Dedifferentiated amniotic fluid mesenchymal stem cell (primary cell): ENCODE results near the gene UBL3.
A peak's percentile ranks its signal among the peaks of the same experiment; 100 is the strongest.

Source experiments
- DNase-seq: peaks from one replicate; pipeline ENCODE4 v3.0.0-alpha.2; 2016; ENCODE audit errors: extremely low spot score

The UBL3 gene

DNA sequence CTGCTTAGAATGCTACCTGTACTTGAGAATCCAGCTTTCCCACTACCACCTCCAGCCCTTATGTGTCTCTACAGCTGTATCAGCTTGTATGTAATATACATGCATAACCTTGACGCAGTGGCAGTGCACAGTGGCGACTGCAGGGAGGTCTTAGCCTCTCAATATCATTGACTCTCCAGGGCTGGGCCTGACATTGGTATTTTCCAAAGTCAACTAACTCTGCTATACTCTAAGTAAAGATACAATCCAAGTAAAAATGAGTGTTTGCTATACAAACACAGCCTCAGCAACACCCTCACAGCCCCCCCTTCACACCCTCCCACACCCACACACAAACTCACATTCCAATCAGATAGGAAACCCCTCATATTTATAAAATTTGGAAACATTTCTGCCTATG, 6.7 kb upstream of the UBL3 start:
- DNase-seq = no peak

DNA sequence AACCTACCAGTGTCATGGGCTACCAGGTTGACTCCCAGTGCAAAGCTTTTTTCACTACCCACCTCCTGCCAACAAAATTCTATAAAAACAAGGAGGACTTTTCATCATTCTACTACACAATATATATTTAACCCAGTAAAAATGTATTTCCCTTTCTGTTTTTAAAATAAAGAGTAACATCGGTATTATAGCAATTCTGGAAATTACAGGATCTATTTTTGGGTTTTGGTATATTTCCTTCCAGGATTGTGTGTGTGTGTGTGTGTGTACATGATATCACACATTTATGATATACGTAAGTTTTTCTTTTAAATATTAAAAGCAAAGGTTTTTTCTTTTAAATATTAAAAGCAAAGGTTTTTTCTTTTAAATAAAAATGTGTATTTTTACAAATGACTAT, 6.0 kb upstream of the UBL3 start:
- DNase-seq = no peak

DNA sequence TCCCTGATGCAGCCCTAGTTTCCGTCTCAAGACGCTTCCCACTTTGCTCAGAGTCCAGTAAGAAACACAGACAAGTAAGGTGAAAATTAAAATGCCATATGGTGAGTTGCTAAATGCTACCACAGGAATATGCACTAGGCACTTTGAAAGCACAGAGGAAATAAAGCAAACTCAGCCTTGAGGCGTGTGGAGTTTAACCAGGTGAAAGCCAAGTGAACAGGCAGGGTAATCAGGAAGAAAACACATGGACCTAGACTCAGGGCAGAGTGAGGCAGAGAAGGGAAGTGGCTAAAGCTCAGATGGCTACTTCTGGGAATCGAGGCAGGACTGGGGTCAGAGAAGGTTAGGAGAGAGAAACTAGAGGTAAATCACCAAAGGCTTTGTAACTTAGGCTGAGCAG, 5.4 kb upstream of the UBL3 start:
- no peak for DNase-seq

DNA sequence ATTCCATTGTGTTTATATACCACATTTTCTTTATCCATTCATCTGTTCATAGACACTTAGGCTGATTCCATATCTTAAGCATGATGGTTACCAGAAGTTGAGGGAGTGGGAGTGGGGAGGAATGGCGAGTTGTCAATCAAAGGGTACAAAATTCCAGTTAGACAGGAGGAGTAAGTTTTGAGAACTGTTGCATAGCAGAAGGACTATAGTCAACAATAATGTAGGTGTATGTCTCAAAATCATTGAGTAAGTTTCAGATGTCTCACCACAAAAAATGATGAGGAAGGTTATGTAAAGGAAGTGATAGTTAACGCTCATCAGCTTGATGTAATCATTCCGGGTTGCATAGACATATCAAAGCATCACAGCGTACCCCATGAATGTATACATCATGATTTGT, 4.6 kb upstream of the UBL3 start:
- no peak for DNase-seq

DNA sequence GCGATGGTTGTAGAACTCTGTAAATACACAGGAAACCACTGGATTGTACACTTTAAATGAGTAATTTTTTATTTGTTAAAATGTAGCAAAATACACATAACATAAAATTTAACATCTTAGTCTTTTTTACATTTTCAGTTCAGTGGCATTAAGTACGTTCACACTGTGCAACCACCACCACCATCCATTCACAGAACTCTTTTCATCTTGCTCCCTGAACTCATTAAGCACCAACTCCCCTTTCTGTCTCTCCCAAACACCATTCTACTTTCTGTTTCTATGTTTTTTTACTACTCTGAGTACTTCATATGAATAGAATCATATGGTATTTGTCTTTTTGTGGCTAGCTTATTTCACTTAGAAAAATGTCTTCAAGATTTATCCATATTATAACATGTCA, 2.7 kb upstream of the UBL3 start:
- no peak for DNase-seq

DNA sequence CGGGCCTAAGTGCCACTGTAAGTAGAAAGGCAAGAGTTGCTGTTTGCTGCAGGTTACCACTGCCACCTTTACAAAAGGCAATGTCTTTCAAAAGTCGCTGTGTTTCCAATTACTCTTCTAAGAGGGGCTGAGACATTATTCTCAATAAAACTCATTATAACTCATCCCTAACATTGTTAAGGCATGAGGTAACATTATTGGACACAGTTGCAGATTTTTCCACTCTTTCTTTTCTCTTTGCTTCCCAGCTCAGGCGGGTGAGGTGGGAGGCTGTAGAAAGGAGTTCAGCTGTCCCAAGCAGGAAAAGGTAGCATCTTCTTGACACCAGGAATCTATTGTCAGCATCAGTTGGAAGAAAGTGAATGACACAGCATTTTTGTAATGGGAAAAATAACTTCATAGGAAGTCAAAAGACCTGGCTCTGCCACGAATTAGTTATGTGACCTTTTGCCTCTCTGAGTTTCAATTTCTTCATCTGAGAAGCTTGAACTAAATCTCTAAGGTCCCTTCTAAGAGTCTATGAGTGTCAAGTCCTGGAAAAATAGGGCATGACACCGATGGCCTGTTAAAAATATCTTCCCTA, 2.1 kb upstream of the UBL3 start:
- no peak for DNase-seq

DNA sequence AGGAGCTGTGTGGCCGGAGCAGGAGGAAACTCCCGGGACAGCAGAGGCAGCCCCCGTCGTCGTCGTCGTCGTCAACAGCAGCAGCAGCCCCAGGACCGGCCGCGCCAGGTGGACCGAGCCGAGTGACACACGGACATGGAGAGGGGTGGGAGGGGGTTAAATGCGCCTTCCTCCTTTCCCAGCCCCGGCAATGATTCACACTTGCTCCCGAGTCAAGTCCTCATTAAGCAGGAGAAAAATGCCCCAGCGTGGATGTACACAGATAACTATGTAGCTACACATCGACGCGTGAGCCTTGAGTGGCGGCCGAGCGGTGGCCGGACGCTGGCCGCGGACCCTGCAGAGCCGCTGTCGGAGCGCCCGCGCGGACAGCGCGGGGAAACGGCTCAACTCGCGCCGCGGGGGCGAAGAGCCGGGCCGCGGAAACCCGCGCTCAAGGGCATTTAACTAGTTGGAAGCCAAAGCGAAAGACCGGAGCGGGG, 645 bp downstream of the UBL3 start:
- peak; percentile 47 for DNase-seq

DNA sequence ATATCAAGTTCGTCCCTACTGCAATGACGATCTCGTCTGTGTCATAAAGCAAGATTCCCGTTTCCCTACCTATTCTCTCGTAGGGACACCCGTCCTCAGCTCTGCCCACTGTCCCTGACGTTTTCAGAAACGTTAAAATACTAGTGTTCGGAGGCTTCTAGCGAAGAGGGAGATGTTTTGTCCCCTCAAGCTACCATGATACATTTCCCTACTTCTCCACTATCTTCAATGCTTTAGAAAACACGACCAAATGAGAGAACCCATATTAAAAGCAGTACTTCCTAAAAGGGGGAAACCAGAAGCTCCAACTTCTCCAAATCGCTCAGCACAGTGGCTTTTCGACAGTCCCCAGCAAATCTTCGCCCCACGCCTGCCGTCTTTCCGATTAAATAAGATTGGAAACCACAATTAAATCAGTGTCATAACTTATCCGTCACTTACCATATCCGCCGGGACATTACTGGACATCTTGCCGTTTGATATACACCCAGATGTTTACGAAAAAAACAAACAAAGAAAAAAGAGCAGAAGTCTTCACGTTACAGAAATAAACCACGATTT, 1.3 kb downstream of the UBL3 start:
- no peak for DNase-seq

DNA sequence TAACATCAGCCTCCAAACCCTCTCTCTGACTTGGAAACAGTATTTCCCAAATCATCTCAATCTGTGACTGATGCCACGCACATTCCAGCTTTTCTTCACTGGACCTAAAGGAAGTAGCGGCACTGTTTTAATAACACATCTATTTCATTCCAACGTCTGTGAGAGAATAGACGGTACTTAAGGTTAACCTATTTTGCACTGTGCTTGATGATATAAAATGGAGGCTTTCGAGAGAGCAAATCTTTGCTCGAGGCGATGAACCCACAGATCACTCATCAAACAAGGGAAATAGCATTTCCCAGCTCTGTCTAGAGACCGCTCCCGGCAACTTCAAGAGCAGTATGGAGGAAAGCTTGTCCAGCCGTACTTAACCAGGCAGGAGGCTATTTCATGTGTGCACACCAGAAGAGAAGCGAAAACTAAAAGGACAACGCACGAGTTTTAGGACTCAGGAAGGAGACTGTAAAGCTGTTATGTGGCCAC, 2.9 kb downstream of the UBL3 start:
- DNase-seq = no peak

DNA sequence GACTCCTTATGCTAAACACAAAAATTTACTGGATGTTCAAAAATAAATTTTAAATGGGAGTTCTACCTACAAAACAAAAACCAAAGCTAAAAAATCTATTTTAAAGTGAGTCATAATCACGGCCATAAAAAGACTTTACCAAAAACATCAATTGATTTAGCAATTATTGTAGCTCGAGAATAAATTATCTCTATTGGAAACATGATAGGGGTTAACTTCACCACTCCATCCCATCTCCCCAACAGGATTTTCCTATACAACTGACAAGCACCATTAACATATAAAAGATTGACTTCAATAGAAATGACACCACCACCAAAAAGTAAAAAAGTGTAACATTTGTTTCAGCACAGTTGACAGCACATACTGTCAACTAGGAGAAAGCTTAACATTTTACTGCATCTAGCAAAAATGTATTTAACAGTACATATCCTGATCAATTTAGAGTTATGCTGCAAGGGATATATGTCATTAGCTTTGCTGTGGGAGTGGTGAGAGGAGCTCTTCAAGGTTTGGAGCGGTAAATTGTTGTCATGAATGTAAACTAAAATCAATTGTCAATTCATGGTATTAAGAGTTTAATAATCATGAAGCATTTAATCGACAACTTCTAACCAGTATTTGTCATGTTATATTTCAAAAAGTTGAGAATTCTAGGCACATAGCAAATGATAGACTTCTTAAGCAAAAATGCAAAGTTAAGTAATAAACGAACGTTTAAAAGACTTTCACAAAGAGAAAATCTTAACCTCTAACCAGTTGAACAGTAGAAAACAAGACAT, 3.8 kb downstream of the UBL3 start:
- DNase-seq = no peak

DNA sequence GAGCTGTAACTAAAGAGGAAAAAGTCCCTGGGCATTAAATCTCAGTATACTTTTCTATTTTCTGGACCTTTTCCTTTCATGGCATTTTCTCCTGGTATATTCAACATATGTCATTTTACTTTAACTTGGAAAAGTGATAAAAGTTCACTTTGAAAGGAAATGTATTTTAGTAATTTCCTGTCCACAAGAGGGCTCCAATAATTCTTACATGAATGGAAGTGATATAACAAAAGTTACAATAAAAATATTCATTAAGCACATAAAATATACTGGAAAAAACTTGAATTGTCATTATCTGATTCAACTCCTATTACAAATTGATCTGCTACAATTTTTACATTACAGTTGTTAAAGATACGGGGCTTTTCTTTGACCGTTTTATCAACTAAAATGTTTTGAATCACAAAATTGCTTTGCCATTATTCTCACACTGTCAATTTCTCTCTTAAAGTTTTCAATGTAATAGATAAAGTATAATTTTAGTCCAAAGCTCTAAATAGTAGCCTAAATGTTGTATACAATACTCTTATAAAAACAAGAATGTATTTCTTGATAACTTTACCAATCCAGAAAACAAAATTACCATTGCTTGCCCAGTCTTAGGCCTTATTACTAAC, 4.9 kb downstream of the UBL3 start:
- peak; percentile 43 for DNase-seq

DNA sequence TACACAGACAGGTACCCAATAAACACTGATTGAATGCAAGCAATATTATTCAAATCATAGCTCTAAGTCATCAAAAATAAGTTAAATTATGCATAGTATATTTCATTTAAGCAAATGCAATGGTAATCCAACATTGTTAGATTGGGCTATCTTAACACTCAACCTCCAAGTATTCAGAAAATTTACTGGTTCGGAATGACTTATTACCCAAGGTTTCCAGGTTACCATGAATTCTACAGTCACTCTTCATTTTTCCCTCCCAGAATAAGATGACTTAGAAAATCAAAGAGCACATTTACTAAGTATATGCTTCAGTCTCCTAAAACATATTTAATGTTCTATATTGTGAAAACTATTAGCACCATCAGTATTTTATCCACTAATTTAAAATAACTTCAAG, 6.0 kb downstream of the UBL3 start:
- DNase-seq = no peak

DNA sequence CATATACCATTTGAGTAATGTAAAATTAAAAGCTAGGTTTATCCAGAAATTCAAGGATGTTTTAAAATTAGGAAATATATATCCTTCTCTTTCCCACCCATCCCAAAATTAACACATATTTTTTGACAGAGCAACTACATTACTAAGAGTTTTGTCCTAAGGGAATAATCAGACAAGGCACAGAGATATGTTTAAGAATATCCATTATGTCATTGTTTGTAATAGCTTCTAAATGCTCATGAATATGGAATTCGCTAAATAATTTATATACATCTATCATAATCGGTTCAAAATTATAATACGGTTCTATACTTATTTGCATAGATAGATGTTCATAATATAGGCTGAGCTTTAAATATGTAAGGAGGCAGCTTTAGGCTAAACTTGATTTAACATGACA, 9.8 kb downstream of the UBL3 start:
- DNase-seq = no peak

DNA sequence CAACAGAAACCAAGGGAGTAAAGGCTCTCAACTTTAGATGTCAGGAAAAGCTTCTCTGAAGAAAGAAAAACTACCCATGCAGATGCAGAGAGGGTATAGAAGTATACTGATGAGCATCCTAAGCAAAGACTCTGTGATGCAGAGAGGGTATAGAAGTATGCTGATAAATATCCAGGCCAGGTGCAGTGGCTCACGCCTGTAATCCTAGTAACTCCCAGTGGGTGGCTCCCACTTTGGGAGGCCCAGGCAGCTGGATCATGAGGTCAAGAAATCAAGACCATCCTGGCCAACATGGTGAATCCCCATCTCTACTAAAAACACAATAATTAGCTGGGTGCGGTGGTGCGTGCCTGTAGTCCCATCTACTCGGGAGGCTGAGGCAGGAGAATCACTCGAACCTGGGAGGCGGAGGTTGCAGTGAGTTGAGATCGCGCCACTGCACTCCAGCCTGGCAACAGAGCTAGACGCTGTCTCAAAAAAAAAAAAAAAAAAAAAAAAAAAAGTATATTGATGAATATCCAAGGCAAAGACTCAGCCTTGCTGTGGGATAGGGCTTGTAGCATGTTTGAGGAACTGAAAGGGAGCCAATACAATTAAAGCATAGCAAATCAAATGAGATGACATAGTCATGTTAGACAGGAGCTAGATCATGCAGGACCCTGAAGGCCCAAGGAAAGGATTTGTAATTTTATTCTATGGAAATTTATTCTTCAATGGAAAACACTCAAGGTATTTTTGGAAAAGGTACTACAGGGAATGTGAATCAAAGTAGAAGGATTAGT, 14.9 kb downstream of the UBL3 start:
- no peak for DNase-seq

DNA sequence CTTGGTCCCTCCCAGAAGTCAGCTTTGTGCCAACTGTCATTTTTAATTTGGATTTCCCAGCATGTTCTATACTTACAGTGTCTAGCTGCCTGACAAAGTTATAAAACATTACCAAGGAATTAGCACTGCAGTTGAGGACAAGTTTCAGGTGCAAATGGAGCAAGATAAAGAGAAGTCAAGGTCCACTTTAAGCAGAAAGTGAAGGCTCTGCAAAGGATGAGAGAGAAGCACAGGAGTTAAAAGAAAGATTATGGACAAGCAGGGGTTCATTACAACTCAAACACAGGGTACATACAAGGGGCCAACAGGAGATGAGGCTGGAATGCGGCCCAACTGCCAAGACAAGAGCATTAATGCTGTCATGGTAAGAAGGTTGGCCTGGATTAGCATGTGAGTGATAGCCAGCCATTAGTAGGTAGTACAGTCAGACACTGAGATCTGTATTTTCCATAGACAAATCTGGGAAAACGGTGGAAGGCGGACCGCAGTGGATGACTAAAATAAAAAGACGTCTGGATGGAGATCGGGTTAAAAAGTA, 17.6 kb downstream of the UBL3 start:
- DNase-seq = no peak

DNA sequence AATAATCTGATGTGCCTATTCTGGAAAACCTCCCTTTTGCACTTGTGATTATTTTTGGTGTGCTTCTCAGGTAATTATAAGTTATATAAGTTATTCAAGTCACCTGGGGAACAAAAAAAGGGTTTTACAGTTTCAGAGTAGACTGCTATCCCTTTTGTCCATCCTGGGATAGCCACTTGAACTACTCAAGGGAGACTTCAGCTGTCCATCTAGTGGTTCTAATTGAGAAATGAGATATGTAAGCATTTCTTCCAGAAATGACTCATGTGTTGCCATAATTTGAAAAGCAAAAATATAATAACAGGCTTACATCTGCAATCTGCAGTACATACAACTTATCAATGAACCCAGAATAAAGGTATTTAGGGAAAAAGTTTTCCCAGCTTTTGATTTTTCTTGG, 20.4 kb downstream of the UBL3 start:
- no peak for DNase-seq

DNA sequence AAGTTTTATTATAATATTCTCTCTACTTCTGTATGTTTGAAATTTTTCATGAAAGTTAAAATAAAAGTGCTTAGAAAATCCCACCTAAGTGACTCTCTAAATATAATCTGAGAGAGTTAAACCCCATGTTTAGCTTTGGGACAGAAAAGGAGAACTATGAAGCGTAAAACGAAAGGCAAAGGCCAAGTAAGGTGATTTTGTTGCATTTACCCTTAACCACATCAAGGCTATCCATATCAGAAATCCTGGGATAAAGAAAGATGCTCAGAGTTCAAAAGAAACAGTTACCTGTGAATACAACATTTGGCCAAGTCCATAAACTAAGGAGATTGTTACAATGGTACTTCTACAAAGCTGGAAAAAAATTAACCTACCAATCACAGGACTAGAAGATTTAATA, 31.3 kb downstream of the UBL3 start:
- no peak for DNase-seq

DNA sequence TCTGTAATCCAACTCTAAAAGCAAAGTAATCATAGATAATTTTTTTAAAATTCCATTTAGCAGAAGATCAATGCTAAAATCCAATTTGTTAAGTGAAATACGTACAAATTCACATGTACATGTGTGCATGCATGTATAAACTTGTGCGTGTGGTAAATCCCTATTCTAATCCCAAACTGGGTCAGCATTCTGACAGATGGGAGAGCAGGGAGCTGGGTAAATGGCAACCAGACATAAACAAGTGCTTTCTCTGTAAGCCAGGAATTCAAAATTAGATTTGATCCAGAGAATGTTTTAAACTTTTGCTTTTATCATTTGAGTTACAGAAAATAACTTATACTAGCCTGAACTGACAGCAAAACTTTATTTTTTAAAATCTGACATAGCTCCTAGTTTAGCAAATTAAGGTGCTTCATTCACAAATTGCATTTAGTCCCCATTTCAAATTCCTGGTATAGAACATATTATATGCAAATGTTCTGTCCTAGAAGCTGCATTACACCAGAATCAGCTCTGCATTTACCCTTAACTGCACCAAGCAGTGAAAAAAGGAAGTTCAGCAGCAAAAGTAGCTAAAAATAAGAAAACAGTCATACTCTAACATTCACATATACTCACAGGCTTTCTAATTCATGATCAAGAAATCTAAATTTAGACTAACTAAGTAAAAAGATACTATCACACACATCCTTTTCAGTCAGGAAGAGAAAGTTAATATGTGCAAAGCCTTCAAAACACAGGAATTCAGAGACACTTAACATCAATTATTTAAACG, 32.6 kb downstream of the UBL3 start:
- no peak for DNase-seq

DNA sequence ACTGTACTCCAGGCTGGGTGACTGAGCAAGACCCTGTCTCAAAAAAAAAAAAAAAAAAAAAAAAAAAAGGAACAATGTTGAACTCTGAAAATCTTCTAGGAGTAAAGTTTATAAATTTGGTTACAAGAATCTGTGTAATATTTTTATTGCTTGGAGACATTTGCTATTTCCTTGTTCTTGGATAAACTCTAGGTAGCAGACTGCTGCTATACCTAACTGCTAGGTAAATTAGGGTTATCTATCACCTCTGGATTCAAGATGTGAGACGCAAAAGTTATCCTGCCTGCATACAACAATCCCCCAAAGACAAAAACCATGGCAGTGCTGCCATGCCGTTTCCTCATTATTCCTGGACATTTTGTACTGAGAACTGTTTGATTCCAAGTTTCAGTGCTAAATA, 33.7 kb downstream of the UBL3 start:
- DNase-seq = no peak

DNA sequence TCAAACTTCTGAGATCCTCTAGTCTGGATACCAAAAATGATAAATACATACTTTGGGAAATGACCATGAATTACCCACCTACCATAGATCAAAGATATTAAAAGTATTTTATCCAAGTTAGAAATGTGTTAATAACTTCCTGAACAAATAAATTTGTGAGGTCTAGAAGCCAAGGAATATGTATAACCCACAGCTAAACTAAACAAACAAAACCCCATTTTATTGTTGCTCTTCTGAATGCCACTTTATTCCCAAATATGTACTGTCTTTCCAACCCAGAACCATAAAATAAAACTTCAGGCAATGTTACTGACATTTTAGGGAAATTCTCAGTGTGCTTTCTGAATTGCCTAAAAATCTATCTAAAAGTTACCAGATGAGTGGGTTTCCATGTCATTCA, 35.1 kb downstream of the UBL3 start:
- no peak for DNase-seq

DNA sequence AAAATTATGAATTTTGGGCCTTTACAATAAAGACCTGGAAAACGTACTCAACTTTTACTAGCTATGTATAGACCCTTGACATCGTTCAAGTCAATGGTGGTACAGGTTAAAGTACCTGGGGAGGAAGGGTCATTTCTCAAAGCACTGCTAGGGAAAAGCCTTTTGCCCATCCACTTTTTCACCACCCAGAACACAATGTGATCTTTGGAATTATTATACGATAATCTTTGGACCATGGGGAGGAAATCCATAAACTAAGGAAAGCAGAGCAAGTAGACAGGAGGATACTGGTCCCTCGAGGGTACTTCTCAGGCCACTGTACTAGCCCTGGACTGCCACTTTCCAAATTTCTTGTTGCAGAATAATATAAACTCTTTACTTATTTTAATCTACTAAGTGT, 39.5 kb downstream of the UBL3 start:
- DNase-seq = no peak
